Measurements from ENCODE around the gene TMTC2.
"Not testable (repeated sequence)": the region's sequence is repeated elsewhere in the genome, so short reads cannot be mapped to it uniquely, and the experiment has no call there.

The TMTC2 gene

DNA sequence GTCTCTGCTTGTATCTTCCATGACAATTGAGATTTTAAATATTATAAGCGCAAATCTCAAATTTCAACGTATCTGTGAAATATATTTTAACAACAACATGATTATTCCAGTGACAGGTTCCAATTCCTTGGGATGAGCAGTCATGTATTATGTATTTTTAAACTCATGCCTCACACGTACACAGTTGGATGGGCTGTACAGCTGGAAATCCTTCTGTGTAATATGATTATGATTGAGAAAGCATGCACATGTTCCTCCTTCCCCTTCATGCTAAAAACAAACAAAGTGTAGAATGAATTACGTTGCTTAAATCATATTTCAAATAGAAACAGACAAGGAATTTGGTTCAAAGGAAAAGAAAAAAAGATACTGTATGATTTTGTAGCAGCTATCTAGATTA is 428.3 kb downstream of the TMTC2 start:
- no peak overlapping the region for H3K4me3 ChIP-seq (replicated peaks; ENCODE audit: low read depth, low read length)
- TF ChIP-seq, protein P1, sequence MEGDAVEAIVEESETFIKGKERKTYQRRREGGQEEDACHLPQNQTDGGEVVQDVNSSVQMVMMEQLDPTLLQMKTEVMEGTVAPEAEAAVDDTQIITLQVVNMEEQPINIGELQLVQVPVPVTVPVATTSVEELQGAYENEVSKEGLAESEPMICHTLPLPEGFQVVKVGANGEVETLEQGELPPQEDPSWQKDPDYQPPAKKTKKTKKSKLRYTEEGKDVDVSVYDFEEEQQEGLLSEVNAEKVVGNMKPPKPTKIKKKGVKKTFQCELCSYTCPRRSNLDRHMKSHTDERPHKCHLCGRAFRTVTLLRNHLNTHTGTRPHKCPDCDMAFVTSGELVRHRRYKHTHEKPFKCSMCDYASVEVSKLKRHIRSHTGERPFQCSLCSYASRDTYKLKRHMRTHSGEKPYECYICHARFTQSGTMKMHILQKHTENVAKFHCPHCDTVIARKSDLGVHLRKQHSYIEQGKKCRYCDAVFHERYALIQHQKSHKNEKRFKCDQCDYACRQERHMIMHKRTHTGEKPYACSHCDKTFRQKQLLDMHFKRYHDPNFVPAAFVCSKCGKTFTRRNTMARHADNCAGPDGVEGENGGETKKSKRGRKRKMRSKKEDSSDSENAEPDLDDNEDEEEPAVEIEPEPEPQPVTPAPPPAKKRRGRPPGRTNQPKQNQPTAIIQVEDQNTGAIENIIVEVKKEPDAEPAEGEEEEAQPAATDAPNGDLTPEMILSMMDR (IDR thresholded peaks at IDR 0.05; ENCODE audit: low read depth, low read length, missing control alignments), result no peak
- no peak for DNase-seq (ENCODE audit: extremely low read depth, low read depth)

DNA sequence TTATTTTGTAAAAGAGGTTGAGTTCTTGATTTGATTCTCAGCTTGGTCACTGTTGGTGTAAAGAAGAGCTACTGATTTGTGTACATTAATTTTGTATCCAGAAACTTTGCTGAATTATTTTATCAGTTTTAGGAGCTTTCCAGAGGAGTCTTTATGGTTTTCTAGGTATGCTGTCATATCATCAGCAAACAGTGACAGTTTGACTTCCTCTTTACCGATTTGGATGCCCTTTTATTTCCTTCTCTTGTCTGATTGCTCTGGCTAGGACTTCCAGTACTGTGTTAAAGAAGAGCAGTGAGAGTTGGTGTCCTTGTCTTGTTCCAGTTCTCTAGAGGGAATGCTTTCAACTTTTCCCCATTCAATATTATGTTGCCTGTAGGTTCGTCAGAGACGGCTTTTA is 431.2 kb downstream of the TMTC2 start:
- H3K4me3 ChIP-seq (replicated peaks; ENCODE audit: low read depth, low read length); DNase-seq (ENCODE audit: extremely low read depth, low read depth): not testable (repeated sequence)

DNA sequence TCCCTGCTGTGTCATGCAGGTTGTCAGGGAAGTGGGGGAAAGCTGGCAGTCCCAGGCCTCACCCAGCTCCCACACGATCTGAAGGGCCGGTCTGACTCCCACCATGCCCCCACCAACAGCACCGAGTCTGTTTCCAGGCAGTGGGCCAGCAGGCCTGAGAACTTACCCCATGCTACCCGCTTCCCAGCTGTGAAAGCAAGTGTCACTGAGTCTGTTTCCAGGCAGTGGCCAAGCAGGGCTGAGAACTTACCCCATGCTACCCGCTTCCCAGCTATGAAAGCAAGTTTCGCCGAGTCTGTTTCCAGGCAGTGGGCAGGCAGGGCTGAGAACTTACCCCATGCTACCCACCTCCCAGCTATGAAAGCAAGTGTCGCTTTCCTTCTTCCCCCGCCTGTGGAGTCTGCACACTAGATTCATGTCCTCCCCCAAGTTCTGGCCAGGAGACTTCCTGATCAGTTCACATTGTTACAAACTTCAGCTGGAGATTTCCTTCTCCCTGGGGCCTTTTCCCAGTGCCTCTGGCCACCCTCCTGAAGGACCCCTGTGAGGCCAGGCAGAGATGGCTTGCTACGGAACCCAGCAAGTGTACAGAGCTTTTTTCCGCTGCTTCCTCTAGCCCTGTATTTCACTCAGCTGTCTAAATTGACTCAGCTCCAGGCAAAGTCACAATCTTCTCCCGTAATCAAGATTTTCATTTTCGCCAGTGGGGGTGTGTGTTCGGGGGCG is 435.4 kb downstream of the TMTC2 start:
- DNase-seq (ENCODE audit: extremely low read depth, low read depth), result no peak

DNA sequence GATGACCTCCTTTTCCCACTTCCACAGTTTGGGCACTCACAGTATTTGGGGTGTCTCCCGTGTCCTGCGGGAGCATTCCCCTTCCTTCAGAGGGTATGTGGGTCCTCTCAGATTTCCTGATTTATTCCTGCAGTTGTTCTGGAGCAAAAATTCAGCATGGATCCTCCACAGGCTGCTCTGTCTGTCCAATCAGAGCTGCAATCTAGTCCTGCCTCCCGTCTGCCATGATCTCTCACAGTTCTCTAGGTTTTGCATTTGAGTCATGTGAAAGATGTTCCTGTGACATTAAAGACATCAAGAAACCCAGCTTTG is 435.9 kb downstream of the TMTC2 start:
- TF ChIP-seq, protein P1 (IDR thresholded peaks at IDR 0.05; ENCODE audit: low read depth, low read length, missing control alignments), result no peak
- H3K4me3 ChIP-seq (replicated peaks; ENCODE audit: low read depth, low read length), result no peak overlapping the region
- no peak for DNase-seq (ENCODE audit: extremely low read depth, low read depth)

More for the DNA sequence above, 435.4 kb downstream of the TMTC2 start:
- TF ChIP-seq, protein P1 (IDR thresholded peaks at IDR 0.05; ENCODE audit: low read depth, low read length, missing control alignments), result no peak
- H3K4me3 ChIP-seq (replicated peaks; ENCODE audit: low read depth, low read length), result no peak overlapping the region

DNA sequence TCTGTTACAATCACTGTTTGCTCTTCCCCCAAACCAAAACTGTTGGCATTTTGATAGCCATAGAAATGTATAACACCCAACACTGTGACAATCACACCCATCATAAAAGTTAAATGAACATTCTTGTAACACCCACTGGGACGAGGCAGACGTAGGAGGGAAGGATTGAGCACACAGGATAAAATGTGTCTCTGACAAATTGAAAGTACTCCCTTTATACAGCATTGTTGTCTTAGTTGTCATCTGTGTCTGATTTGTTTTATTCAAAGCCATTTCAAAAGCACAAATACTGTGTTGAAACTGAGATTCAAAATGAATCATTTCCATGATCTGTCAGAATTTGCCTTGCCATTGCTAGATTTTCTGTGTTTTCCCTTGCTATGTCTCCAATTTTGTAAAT is 436.3 kb downstream of the TMTC2 start:
- TF ChIP-seq, protein P1 (IDR thresholded peaks at IDR 0.05; ENCODE audit: low read depth, low read length, missing control alignments), result no peak
- no peak for DNase-seq (ENCODE audit: extremely low read depth, low read depth)
- H3K4me3 ChIP-seq (replicated peaks; ENCODE audit: low read depth, low read length), result no peak overlapping the region

DNA sequence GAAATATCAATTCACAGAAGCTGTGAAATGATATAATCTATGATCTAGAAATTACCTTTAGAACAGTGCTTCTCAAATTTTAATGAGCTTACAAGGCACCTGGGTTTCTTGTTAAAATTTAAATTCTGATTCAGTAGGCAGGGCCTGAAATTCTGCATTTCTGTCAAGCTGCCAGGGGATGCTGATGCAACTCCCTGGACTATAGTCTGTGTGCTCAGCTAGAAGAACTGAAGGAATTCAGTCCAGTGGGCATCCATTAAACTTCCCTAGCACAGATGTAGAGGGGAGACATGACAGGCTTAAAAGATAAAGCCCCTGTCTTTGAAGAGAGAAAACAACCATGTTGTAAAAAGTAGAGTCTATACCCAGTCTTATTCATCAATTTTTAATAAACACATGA is 441.8 kb downstream of the TMTC2 start:
- H3K4me3 ChIP-seq (replicated peaks; ENCODE audit: low read depth, low read length), result no peak overlapping the region
- no peak for DNase-seq (ENCODE audit: extremely low read depth, low read depth)
- TF ChIP-seq, protein P1 (IDR thresholded peaks at IDR 0.05; ENCODE audit: low read depth, low read length, missing control alignments), result no peak

DNA sequence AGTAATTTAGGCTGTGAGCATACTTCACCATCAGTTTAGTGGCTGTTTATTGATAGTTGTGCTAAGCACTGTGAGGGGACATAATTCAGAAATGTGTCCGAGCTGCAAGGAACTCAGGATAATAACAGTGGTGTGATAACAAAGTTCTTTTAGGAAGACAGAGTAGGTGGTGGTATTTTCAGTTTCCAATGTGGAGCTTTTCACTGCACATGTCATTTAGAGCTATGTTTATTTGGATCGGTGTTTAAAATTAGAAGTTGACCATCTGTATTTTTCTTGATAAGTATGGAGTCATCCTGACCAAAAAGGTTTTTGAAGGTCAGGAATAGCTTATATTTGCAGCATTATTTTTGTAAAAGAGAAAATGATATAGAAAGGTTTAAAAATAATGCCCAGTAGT is 443.5 kb downstream of the TMTC2 start:
- DNase-seq (ENCODE audit: extremely low read depth, low read depth), result no peak
- H3K4me3 ChIP-seq (replicated peaks; ENCODE audit: low read depth, low read length), result no peak overlapping the region
- TF ChIP-seq, protein P1 (IDR thresholded peaks at IDR 0.05; ENCODE audit: low read depth, low read length, missing control alignments), result no peak

Measured in HFF-Myc (cell line).